ENCODE results near the gene RAB37. TPM values are rescaled to one million over a fixed set of nuclear protein-coding genes. Genes with fewer than 3 reads are reported as not detected.

RAB37 gene
- total and polyA plus RNA-seq, 2 of the 13 experiments (the other 11 are each of a cell fraction or from before 2014, with no cell fraction given): 0.91 to 3.7 TPM

DNA sequence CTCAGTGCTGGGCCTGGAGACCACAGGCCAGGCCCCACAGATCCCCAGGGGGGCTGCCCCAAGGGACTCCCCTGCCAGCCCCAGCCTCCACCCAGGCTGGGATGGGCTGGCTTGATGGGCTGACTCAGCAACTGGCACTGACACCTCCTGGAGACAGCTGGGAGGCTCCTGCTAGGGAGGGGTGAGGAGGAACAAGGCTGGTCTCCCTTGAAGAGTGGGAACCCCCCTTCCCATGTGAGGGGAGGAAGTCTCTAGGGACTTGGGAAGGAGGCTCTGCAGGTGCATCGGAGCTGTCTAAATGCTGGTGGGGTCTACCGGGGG lies 21.8 kb downstream of the RAB37 start (continued):
- TF ChIP-seq PCBP1 (IDR thresholded peaks at IDR 0.05; ENCODE audit: borderline replicate concordance, low read depth, low read length) (no peak), SUZ12 (IDR thresholded peaks at IDR 0.05; ENCODE audit: low read depth, low read length) (no peak), MAFK (conservative IDR thresholded peaks at IDR 0.05 in 1 of 2, IDR thresholded peaks at IDR 0.05 in 1 of 2; ENCODE audit: low read length in 2 of 2) (peak; percentile 72 to 81), SPEN (CRISPR knock-in tag; IDR thresholded peaks at IDR 0.05; ENCODE audit: low read depth) (no peak), SMYD3 (CRISPR knock-in tag; IDR thresholded peaks at IDR 0.05) (no peak), RNF2 (conservative IDR thresholded peaks at IDR 0.05; ENCODE audit: low read depth) (no peak), ZNF354B (CRISPR knock-in tag; IDR thresholded peaks at IDR 0.05) (no peak), ZNF678 (CRISPR knock-in tag; IDR thresholded peaks at IDR 0.05) (no peak)
- TF ChIP-seq, protein P1, sequence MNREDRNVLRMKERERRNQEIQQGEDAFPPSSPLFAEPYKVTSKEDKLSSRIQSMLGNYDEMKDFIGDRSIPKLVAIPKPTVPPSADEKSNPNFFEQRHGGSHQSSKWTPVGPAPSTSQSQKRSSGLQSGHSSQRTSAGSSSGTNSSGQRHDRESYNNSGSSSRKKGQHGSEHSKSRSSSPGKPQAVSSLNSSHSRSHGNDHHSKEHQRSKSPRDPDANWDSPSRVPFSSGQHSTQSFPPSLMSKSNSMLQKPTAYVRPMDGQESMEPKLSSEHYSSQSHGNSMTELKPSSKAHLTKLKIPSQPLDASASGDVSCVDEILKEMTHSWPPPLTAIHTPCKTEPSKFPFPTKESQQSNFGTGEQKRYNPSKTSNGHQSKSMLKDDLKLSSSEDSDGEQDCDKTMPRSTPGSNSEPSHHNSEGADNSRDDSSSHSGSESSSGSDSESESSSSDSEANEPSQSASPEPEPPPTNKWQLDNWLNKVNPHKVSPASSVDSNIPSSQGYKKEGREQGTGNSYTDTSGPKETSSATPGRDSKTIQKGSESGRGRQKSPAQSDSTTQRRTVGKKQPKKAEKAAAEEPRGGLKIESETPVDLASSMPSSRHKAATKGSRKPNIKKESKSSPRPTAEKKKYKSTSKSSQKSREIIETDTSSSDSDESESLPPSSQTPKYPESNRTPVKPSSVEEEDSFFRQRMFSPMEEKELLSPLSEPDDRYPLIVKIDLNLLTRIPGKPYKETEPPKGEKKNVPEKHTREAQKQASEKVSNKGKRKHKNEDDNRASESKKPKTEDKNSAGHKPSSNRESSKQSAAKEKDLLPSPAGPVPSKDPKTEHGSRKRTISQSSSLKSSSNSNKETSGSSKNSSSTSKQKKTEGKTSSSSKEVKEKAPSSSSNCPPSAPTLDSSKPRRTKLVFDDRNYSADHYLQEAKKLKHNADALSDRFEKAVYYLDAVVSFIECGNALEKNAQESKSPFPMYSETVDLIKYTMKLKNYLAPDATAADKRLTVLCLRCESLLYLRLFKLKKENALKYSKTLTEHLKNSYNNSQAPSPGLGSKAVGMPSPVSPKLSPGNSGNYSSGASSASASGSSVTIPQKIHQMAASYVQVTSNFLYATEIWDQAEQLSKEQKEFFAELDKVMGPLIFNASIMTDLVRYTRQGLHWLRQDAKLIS (CRISPR knock-in tag; IDR thresholded peaks at IDR 0.05): no peak

DNA sequence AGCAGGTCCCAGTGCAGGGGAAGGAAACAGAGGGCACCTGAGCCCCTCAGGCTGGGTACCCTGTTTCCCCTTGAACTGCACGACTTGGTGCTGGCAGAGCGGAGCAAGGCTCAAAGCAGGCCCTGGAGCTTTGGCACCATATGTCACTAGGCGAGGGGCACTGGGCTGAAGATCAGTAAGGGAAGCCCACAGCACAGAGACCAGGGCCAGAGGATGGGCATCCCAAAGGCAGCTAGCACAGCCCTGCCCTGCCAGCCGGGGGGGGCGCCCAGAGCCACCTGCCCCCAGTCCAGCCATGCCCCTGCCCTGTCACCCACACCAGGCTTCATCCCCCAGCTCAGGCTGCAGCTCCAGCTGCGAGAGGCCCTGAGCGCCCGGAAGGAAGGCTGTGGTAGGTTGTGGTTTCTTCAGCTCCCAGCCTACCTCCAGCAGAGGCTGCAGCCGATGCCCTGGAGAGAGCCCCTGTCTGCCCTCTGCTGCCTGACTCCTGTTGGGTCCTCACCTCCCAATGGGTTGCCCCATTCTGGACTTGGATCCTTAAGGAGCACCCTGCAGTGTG lies 22.3 kb downstream of the RAB37 start:
- Histone ChIP-seq H3K4me2 (ENCODE audit: low read depth, low read length) (peak overlapping the region; percentile 92), H3K36me3 (replicated peaks in 1 of 2; ENCODE audit: control insufficient read depth in 1 of 2, insufficient read depth in 2 of 2, low read length in 2 of 2) (peaks cover 30 to 42% of the 10 kb centered on the region in 2 experiments), H3K4me1 (ENCODE audit: insufficient read depth, low read length) (peaks cover 99% of the 10 kb centered on the region), H3K4me3 (replicated peaks in 1 of 3; ENCODE audit: insufficient read depth in 1 of 3, low read depth in 2 of 3, low read length in 3 of 3) (peak overlapping the region in 1 of 3 experiments; percentile 19; a peak in 1 of 6 replicates), H3K27me3 (ENCODE audit: control insufficient read depth in 1 of 2, insufficient read depth in 2 of 2, low read length in 2 of 2) (no peaks in the 10 kb centered on the region), H4K20me1 (ENCODE audit: insufficient read depth, low read length) (peaks cover 82% of the 10 kb centered on the region), H3K27ac (ENCODE audit: extremely low read length, insufficient read depth, low read length) (peak overlapping the region; percentile 64), H3K9ac (ENCODE audit: insufficient read depth, low read depth, low read length) (no peak overlapping the region), H3K9me3 (ENCODE audit: low read length) (no peaks in the 10 kb centered on the region), H3K79me2 (ENCODE audit: insufficient read depth, low read length) (peaks cover 95% of the 10 kb centered on the region), H2AFZ (ENCODE audit: low read length) (no peak overlapping the region)
- DNase-seq (ENCODE audit: low spot score) (no peak), FAIRE-seq (no peak), ATAC-seq (peak; percentile 4)
- 96% methylated on average over 8 of the region's 9 CpGs for WGBS (ENCODE audit: low lambda C conversion rate)
- ChIA-PET CTCF (ENCODE audit: low intra/inter-chr PET ratio, low total read pairs) (no interaction called here), POLR2A (interaction anchor here (0.6 to 29.3 kb wide), 4 partner anchors 5 to 553 kb away, joined by 4 to 1459 read pairs (median 764); partner anchors contain the start of genes NAT9, NHERF1 and RAB37)
- no TSS peak for BruUV-seq (replicated peaks)
- intact Hi-C loops (cut with micrococcal nuclease; ENCODE audit: unreplicated experiment) (no loop called here), in situ Hi-C loops (cut with HindIII; ENCODE audit: extremely low pct_ligation_motif_present, low pct_unique_long_range_greater_than_20kb) (loop anchor here (10.0 kb wide), 1 partner anchor 325 kb away; the partner anchor contains the start of gene GPRC5C)
- no peak for TF ChIP-seq NAIF1 (CRISPR knock-in tag; IDR thresholded peaks at IDR 0.05; ENCODE audit: borderline replicate concordance)
- TF ChIP-seq, protein P2, sequence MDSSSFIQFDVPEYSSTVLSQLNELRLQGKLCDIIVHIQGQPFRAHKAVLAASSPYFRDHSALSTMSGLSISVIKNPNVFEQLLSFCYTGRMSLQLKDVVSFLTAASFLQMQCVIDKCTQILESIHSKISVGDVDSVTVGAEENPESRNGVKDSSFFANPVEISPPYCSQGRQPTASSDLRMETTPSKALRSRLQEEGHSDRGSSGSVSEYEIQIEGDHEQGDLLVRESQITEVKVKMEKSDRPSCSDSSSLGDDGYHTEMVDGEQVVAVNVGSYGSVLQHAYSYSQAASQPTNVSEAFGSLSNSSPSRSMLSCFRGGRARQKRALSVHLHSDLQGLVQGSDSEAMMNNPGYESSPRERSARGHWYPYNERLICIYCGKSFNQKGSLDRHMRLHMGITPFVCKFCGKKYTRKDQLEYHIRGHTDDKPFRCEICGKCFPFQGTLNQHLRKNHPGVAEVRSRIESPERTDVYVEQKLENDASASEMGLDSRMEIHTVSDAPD (CRISPR knock-in tag; IDR thresholded peaks at IDR 0.05): no peak
- no peak for TF ChIP-seq PHF21A (CRISPR knock-in tag; IDR thresholded peaks at IDR 0.05)
- no peak for TF ChIP-seq HDAC2 (CRISPR knock-in tag; IDR thresholded peaks at IDR 0.05)
- TF ChIP-seq ZNF776 (CRISPR knock-in tag; IDR thresholded peaks at IDR 0.05): peak; percentile 52; the same call in 1 of the 2 replicates
- TF ChIP-seq YEATS2 (CRISPR knock-in tag; IDR thresholded peaks at IDR 0.05; ENCODE audit: borderline replicate concordance): no peak
- TF ChIP-seq THAP11 (CRISPR knock-in tag; IDR thresholded peaks at IDR 0.05): no peak
- no peak for TF ChIP-seq HDAC6 (IDR thresholded peaks at IDR 0.05; ENCODE audit: low read depth, low read length)
- no peak for TF ChIP-seq FOXM1 (CRISPR knock-in tag; IDR thresholded peaks at IDR 0.05)
- no peak for TF ChIP-seq SP4 (CRISPR knock-in tag; IDR thresholded peaks at IDR 0.05)
- no peak for TF ChIP-seq ZNF251 (CRISPR knock-in tag; IDR thresholded peaks at IDR 0.05)
- no peak; the same call in 1 of the 2 replicates for TF ChIP-seq ZNF484 (CRISPR knock-in tag; IDR thresholded peaks at IDR 0.05; ENCODE audit: borderline replicate concordance, low read depth)

All from HepG2 (cell line).